Type B pancreatic cell (in vitro differentiated cells): ENCODE results near the gene TMPRSS4. TPM values are rescaled to one million over a fixed set of nuclear protein-coding genes. Genes with fewer than 3 reads are reported as not detected.
A peak's percentile ranks its signal among the peaks of the same experiment; 100 is the strongest.

Experiments used
- DNase-seq: peaks from one replicate; pipeline ENCODE4 v3.0.0; 2021; ENCODE audit warnings: mixed read lengths; ENCODE audit not compliant: unreplicated experiment; ENCODE audit errors: extremely low spot score
- H3K27ac Mint-ChIP-seq: 2 replicates; pipeline ENCODE4 v1.8.0; 2021; ENCODE audit warnings: mild to moderate bottlenecking, mixed read lengths
- H3K27me3 Mint-ChIP-seq: 2 replicates; pipeline ENCODE4 v1.8.0; 2021; ENCODE audit warnings: mixed read lengths
- H3K36me3 Mint-ChIP-seq: 2 replicates; pipeline ENCODE4 v1.8.0; 2021; ENCODE audit warnings: mixed read lengths
- H3K4me1 Mint-ChIP-seq: one replicate; pipeline ENCODE4 v1.8.0; 2021; ENCODE audit warnings: mixed read lengths; ENCODE audit not compliant: unreplicated experiment
- H3K4me3 Mint-ChIP-seq: 2 replicates; pipeline ENCODE4 v1.8.0; 2021; ENCODE audit warnings: mild to moderate bottlenecking, mixed read lengths
- H3K9me3 Mint-ChIP-seq: 2 replicates; pipeline ENCODE4 v1.8.0; 2021; ENCODE audit warnings: mixed read lengths
- total RNA-seq: library from RNA; stranded (reverse); gene quantifications from 2 replicates; pipeline ENCODE4 v1.2.1, GENCODE V29; 2021; ENCODE audit warnings: low replicate concordance
- TF ChIP-seq, protein P1 (sequence below): fragments of 200-600 bp; sonication (generic); conservative IDR thresholded peaks from 2 replicates; pipeline ENCODE4 v1.5.0; 2021; ENCODE audit warnings: antibody characterized with exemption, mild to moderate bottlenecking

TMPRSS4 gene
- total RNA-seq, 1 donor from 2014 or later = 33.8 TPM

DNA sequence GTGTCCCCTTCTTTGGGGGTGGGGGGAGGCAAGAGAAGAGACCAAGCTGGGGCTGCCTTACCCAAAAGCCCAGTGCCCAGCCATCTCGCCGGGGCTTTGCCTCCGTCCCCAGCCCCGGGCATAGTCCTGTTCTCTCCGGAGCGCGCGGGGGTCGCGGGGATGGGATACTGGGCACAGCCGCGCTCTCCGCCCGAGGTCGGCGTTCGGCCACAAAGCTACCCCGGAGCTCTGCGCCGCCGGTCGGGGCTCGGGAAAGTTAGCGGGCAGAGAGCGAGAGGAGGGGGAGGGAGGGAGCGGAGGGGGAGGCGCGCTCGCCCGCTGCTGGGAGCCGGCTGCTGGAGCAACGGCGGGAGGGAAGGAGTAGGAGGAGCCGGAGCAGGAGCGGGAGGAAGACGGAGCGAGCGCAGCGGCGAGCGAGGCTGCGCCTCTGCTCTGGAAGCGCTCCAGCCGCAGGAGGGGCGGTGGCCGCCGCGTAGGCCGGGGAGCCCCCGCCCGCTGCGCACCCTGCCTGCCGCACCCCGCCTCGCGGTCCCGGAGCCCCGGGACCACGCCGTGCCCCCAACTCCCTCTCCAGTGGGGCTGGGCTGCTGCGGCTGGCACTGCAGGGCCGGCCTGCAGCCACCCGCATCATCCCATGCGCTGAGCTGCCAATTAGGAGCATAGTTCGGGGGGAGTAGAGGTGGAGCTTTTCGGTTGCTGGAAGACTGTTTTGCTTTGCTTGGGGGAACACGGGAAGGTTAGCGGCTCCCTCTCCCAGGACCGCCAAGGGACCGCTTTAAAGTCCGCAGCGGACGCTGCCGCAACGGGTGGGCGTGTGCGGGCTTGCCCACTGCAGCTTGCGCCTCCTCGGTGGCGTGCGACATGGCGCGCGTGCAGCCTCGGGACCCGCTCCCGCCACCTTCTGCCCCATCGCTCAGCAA is 75.9 kb downstream of the TMPRSS4 start, which contains the start of gene SCN4B:
Gene SCN4B, minus strand, starts transcription at position 272 of the 920 bp plus-strand sequence. Its CDS starts 150 bp downstream, at position 122.
- H3K27ac Mint-ChIP-seq = no peak within 1 kb of the TSS

DNA sequence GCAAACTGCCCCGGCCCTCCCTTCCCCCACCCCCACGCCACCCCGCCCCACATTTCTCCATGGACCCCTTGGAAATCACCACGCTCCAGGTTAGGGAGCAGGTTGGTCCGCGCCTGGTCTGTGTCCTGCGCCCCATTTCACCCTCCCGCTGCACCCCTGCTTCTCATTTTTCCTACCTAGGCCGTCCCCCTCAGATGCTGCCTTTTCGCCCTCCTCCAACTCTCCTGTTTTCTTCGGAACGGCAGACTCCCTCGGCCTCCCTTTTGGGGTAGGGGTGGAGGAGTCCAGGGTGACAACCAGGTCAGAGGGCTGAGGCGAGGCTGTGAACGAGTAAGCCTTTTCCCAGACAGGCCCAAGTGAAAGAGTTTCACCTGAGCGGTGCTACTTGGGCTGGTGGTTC is 76.6 kb downstream of the TMPRSS4 start:
- peaks cover 93% of the 10 kb centered on the region for H3K27me3 Mint-ChIP-seq
- DNase-seq = no peak
- peak overlapping the region; percentile 81 for H3K4me3 Mint-ChIP-seq
- H3K36me3 Mint-ChIP-seq = no peaks in the 10 kb centered on the region
- TF ChIP-seq, protein P1, sequence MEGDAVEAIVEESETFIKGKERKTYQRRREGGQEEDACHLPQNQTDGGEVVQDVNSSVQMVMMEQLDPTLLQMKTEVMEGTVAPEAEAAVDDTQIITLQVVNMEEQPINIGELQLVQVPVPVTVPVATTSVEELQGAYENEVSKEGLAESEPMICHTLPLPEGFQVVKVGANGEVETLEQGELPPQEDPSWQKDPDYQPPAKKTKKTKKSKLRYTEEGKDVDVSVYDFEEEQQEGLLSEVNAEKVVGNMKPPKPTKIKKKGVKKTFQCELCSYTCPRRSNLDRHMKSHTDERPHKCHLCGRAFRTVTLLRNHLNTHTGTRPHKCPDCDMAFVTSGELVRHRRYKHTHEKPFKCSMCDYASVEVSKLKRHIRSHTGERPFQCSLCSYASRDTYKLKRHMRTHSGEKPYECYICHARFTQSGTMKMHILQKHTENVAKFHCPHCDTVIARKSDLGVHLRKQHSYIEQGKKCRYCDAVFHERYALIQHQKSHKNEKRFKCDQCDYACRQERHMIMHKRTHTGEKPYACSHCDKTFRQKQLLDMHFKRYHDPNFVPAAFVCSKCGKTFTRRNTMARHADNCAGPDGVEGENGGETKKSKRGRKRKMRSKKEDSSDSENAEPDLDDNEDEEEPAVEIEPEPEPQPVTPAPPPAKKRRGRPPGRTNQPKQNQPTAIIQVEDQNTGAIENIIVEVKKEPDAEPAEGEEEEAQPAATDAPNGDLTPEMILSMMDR = no peak
- no peaks in the 10 kb centered on the region for H3K9me3 Mint-ChIP-seq
- peaks cover 11% of the 10 kb centered on the region for H3K4me1 Mint-ChIP-seq
- H3K27ac Mint-ChIP-seq = no peak overlapping the region

More for the DNA sequence above, 75.9 kb downstream of the TMPRSS4 start, which contains the start of gene SCN4B:
- TF ChIP-seq, protein P1 = no peak
- DNase-seq = no peak
- H3K4me3 Mint-ChIP-seq = peak within 1 kb of the TSS; percentile 81
- no peaks in the 10 kb centered on the region for H3K9me3 Mint-ChIP-seq
- no peaks in the 10 kb centered on the region for H3K36me3 Mint-ChIP-seq
- peaks cover 12% of the 10 kb centered on the region for H3K4me1 Mint-ChIP-seq
- H3K27me3 Mint-ChIP-seq = peaks cover 93% of the 10 kb centered on the region

DNA sequence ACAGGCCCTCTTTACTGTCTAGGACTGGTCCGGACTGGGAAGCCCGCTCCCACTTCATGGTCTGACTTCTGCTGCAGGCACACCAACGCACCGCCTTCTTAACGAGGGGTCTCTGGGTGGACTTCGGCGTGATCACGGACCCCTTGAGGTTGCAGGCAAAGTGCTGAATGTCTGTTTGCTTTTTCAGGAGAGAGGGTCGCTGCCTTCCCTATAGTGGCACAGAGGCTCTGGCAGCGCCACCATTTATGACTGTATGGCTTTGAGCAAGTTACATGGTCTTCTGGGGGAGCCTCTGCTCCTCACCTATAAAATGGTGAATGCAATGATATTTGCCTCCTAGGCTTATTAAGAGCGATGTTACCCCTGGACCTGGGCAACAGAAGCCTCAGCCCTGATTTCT is 77.1 kb downstream of the TMPRSS4 start:
- Mint-ChIP-seq H3K36me3 (no peaks in the 10 kb centered on the region), H3K27ac (no peak overlapping the region), H3K4me3 (peak overlapping the region; percentile 81), H3K9me3 (no peaks in the 10 kb centered on the region), H3K4me1 (peaks cover 11% of the 10 kb centered on the region), H3K27me3 (peaks cover 93% of the 10 kb centered on the region)
- TF ChIP-seq, protein P1 = no peak
- DNase-seq = no peak

DNA sequence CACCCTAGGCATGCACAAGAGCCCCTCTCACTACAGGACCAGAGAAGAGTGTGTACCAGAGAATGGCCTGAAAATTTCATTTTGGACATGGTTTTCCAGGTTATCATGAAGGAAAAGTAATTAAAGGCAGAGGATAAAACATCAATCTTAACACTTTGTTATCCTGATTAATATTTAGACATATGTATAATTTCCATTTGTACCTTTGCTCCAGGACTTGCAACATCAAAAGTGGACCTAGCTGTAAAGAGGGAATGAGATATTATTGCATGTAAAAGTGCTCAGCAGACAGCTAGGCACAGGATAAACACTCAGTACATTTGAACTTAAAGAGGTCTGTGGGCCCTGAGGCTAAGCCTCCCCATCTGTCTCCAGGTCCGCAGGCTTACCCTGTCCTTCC is 77.8 kb downstream of the TMPRSS4 start:
- no peaks in the 10 kb centered on the region for H3K9me3 Mint-ChIP-seq
- H3K4me1 Mint-ChIP-seq = peaks cover 11% of the 10 kb centered on the region
- H3K27me3 Mint-ChIP-seq = peaks cover 95% of the 10 kb centered on the region
- peak overlapping the region; percentile 33 for H3K27ac Mint-ChIP-seq
- DNase-seq = no peak
- peak overlapping the region; percentile 36 for H3K4me3 Mint-ChIP-seq
- no peaks in the 10 kb centered on the region for H3K36me3 Mint-ChIP-seq
- TF ChIP-seq, protein P1 = no peak

DNA sequence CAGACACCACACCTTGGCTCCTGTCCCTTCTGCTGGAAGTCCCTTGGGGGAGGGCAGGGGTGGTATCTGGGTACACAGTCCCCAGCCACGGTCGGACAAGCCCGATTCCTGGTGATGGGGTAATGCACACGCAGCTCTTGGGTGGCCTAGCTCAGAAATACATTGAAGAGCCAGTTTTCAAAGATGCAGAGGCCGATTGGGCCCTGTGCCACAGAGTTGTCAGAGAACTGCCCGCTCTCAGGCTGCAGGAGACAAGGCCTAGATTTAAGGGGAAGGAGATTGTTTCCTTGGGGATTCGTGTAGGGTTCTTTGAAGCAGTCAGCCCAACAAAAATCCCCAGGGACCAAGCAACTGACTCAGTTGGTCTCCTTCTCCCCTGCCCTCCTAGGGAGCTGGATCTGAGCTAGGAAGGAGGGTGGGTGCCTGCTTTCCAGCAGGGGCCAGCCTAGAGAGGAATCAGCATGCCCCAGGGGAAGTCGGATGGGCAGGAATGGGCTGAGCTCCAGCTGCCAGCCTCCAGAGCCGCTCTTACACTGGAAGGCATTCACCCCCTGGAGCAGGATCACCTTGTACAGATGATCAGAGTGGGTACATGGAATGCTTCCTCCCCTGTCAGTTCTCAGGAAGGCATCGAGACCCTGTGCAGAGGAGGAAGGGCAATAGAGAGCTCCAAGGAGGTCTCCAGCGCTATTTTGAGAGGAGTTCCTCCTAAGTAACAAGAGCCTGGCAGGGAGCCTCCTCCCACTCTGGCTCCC is 79.1 kb downstream of the TMPRSS4 start:
- Mint-ChIP-seq H3K27ac (no peak overlapping the region), H3K27me3 (peaks cover 93% of the 10 kb centered on the region), H3K36me3 (no peaks in the 10 kb centered on the region), H3K9me3 (no peaks in the 10 kb centered on the region), H3K4me3 (no peak overlapping the region), H3K4me1 (peaks cover 11% of the 10 kb centered on the region)
- TF ChIP-seq, protein P1 = no peak
- DNase-seq = no peak
